HG03457 (cell line): Measurements from ENCODE around the gene KPTN.

ENCODE experiments used
- ATAC-seq: cut with Tn5 transposase; IDR thresholded peaks from one replicate; pipeline ENCODE4 v1.9.1; 2021; ENCODE audit warnings: moderate number of reproducible peaks; ENCODE audit not compliant: unreplicated experiment

KPTN gene

GRCh38 chr19:47483800-47484690 lies at the start of gene KPTN:
TSS of gene KPTN (minus strand) at chr19:47484219. CDS start at chr19:47484160, 59 bp downstream.
- ATAC-seq: peak; percentile 50

- ATAC-seq: no peak
Observed at GRCh38 chr19:47531640-47532387, 47.8 kb upstream of the KPTN start.

- no peak for ATAC-seq
Observed at GRCh38 chr19:47529018-47529742, 45.2 kb upstream of the KPTN start.

- no peak for ATAC-seq
Observed at GRCh38 chr19:47526798-47527197, 42.8 kb upstream of the KPTN start.

- no peak for ATAC-seq
Observed at GRCh38 chr19:47523473-47523872, 39.5 kb upstream of the KPTN start.

- ATAC-seq: no peak
Observed at GRCh38 chr19:47521473-47522180, 37.6 kb upstream of the KPTN start.

- ATAC-seq: no peak
Observed at GRCh38 chr19:47520839-47521238, 36.8 kb upstream of the KPTN start.

GRCh38 chr19:47520343-47520806 lies 36.4 kb upstream of the KPTN start:
- ATAC-seq: no peak

- ATAC-seq: no peak
Observed at GRCh38 chr19:47518854-47519253, 34.8 kb upstream of the KPTN start.

- ATAC-seq: peak; percentile 25
Observed at GRCh38 chr19:47518139-47518538, 34.1 kb upstream of the KPTN start.

GRCh38 chr19:47514869-47515588 lies 31.0 kb upstream of the KPTN start, which contains the start of gene NAPA:
TSS of gene NAPA (minus strand) at chr19:47515063. CDS start at chr19:47514940, 123 bp downstream.
- ATAC-seq: peak; percentile 76

GRCh38 chr19:47514151-47514868 lies 30.3 kb upstream of the KPTN start:
- no peak for ATAC-seq

- ATAC-seq: no peak
Observed at GRCh38 chr19:47512948-47513319, 28.9 kb upstream of the KPTN start.

- ATAC-seq: no peak
Observed at GRCh38 chr19:47512183-47512947, 28.3 kb upstream of the KPTN start.

GRCh38 chr19:47511681-47512080 lies 27.7 kb upstream of the KPTN start:
- no peak for ATAC-seq

GRCh38 chr19:47511128-47511517 lies 27.1 kb upstream of the KPTN start:
- ATAC-seq: no peak

GRCh38 chr19:47510516-47511127 lies 26.6 kb upstream of the KPTN start:
- no peak for ATAC-seq

GRCh38 chr19:47509973-47510372 lies 26.0 kb upstream of the KPTN start:
- ATAC-seq: no peak
